Fibroblast of pulmonary artery (primary cell): ENCODE results near the gene BBX.

ENCODE experiments used
- DNase-seq: peaks from one replicate; pipeline ENCODE4 v3.0.0-alpha.2; 2010; ENCODE audit warnings: low read depth
- H3K4me3 ChIP-seq: replicated peaks from 2 replicates; pipeline ENCODE4 v1.5.1; 2011; ENCODE audit warnings: low read depth, mild to moderate bottlenecking, control low read depth, low read length, moderate library complexity
- TF ChIP-seq, protein P1 (sequence below): IDR thresholded peaks from 2 replicates; pipeline ENCODE4 v1.5.1; 2011; ENCODE audit warnings: mild to moderate bottlenecking, control low read depth, low read length, inconsistent platforms; ENCODE audit errors: missing control alignments

Gene BBX

DNA sequence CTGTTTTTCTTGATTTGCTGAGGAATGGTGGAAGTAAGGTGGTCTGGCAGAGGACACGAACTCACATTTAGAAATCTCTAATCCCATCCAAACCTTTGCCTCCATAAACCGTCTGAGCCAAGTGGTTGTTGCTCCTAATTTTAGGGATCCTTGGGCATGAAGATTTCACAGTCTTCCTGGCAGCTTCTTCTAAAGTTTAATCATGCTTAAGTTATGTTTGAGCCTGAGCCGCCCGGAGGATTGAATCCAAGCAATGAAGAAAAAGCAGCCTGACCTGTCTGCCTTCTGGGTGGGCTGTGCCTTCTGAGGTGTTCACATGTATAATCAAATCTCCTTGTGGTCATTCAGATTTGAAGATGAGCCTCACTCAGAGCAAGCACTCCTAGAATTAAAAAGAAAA lies 319.1 kb downstream of the BBX start:
- no peak for DNase-seq
- TF ChIP-seq, protein P1, sequence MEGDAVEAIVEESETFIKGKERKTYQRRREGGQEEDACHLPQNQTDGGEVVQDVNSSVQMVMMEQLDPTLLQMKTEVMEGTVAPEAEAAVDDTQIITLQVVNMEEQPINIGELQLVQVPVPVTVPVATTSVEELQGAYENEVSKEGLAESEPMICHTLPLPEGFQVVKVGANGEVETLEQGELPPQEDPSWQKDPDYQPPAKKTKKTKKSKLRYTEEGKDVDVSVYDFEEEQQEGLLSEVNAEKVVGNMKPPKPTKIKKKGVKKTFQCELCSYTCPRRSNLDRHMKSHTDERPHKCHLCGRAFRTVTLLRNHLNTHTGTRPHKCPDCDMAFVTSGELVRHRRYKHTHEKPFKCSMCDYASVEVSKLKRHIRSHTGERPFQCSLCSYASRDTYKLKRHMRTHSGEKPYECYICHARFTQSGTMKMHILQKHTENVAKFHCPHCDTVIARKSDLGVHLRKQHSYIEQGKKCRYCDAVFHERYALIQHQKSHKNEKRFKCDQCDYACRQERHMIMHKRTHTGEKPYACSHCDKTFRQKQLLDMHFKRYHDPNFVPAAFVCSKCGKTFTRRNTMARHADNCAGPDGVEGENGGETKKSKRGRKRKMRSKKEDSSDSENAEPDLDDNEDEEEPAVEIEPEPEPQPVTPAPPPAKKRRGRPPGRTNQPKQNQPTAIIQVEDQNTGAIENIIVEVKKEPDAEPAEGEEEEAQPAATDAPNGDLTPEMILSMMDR, result no peak
- H3K4me3 ChIP-seq, result no peak overlapping the region

DNA sequence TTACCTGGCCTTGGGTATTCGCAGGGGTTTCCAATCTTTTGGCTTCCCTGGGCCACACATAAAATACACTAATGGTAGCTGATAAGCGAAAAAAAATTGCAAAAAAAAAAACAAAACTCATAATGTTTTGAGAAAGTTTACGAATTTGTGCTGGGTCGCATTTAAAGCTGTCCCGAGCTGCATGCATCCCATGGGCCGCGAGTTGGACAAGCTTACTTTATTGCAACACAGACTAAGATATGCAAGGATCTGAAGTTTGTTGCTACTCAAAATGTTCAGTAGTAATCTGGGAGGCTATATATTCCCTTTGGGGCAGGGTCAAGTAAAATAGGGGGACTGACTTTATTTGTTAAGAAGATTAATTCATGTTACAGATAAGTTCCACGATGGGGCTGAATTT lies 320.2 kb downstream of the BBX start:
- TF ChIP-seq, protein P1, result no peak
- DNase-seq, result no peak
- no peak overlapping the region for H3K4me3 ChIP-seq

DNA sequence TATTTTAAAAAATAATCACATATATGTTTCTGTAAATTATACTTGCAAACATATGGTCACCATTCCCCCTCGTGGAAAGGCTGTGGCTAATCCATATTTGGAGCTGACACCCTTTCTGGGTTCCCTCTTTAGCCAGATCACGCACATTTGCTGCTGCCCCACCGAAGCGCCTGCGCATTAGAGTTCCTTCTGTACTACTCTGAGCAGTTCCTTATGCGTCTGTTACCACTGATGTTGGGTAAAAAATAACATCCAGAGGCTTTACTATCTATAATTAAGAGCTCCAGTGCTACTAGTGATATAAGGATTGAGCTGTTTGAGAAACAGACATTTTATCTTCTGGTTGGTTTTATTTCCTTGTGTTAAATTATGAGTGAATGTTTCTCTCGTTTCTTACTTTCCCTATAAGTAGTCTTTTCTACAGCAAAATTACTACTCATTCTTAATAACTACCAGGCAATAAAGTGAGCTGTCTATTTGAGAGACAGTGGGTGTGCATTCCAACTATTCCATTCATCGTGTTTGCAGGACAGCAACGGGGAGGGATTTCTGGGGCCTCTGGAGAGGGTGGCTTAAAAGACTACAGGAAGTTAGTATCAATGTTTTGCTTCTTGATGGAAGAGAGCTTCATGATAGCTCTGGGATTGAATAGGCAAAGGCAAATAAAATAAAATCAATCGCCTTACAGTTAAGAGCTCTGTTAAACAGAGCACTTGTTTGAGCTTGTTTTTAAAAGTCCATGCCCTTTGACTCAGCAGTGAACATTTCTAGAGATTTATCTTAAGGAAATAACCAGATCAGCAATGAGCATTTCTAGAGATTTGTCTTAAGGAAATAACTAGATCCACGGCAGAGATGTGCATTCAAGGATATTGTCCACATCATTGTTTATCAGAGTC lies 322.9 kb downstream of the BBX start:
- TF ChIP-seq, protein P1, result no peak
- H3K4me3 ChIP-seq, result no peak overlapping the region
- DNase-seq, result peak; percentile 19

DNA sequence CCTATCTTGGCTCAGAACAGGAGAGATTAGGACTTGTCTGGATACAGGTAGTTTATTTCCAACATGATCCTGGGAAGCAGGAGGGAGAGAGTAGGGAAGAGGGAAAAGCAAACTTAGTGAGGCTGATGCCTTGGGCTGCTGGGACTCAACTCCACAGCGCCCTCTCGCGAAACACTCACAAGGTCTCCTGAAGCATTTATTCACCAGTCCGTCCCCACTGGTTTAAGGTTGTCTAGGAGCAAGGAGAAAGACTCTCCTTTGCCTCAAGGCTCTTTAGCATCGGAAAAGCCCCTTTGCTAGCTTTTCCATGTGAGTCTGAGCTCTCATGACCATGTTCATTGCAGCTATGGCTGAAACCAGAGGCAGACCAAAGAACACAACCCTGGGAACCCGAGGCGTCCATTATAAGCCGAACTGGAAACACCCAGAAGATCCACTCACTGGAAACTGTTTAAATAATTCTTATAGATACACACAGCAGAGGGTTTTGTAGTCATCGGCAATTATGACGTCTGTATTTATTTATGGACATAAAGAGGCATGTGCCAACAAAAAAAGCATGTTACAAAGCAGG lies 323.6 kb downstream of the BBX start:
- peak; percentile 77 for DNase-seq
- no peak overlapping the region for H3K4me3 ChIP-seq
- TF ChIP-seq, protein P1, result peak; percentile 73

DNA sequence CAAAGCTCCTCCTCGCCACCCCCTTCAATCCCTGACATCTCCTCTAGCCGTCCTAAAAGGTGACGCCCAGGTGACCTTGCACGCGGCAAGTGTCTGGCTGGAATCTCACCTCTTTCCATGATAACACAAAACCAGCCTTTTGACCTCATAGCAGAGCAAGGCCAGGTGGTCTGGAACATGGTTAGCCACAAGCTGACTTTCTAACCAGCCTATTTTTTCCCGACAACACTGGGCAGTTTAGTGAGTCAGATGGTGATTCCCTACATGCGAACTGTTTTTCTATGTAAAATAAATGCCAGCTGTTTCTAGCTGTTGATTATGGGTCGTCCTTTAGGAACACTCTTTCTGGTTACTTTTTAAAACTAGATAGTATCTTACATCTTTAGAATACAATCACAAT lies 325.0 kb downstream of the BBX start:
- no peak for DNase-seq
- no peak overlapping the region for H3K4me3 ChIP-seq
- TF ChIP-seq, protein P1, result no peak

DNA sequence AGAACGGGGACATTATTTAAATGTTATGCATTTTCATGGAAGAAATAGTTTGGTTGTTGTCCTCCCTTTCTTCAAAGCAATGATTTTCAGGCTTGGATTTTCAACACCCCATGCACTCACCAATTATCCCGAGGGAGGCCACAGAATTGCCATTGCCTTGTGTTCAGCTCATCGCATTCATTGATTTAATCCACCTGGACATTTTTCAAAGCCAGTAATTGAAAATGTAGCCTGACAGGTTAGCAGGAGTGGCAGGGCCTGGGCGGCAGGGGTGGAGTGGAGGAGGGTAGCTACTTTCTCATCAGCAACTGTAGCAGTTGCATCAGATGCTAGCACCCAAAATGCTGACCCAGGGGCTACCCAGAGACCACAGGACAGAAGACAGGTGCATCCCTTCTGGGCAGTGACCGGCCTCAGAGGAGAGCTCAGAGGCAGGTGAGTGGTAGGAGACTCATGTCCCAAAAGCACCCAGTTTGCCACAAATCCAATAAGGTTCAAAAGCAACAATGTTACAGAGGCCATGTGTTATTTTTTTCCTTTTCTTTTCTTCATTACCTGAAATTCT lies 325.7 kb downstream of the BBX start:
- TF ChIP-seq, protein P1, result no peak
- no peak for DNase-seq

More for the DNA sequence above, 325.7 kb downstream of the BBX start:
- no peak overlapping the region for H3K4me3 ChIP-seq
